Mesothelial cell of epicardium (in vitro differentiated cells): ENCODE results near the gene SDK1. TPM values are rescaled to one million over a fixed set of nuclear protein-coding genes. Genes with fewer than 3 reads are reported as not detected.

ENCODE experiments used
- DNase-seq, 2 experiments: peaks; one replicate each; pipeline ENCODE4 v3.0.0; 2021; ENCODE audit warnings: low spot score in 2 of 2; ENCODE audit not compliant: unreplicated experiment in 2 of 2
- H3K27ac Mint-ChIP-seq: 2 replicates; pipeline ENCODE4 v1.8.0; 2021; ENCODE audit warnings: mixed read lengths
- H3K27me3 Mint-ChIP-seq: 2 replicates; pipeline ENCODE4 v1.8.0; 2021; ENCODE audit warnings: low read depth, mixed read lengths
- H3K36me3 Mint-ChIP-seq: 2 replicates; pipeline ENCODE4 v1.8.0; 2021; ENCODE audit warnings: mixed read lengths
- H3K4me1 Mint-ChIP-seq: 2 replicates; pipeline ENCODE4 v1.8.0; 2021; ENCODE audit warnings: mixed read lengths
- H3K4me3 Mint-ChIP-seq: 2 replicates; pipeline ENCODE4 v1.8.0; 2021; ENCODE audit warnings: mild to moderate bottlenecking, moderate library complexity, mixed read lengths
- H3K9me3 Mint-ChIP-seq: 2 replicates; pipeline ENCODE4 v1.8.0; 2021; ENCODE audit warnings: mixed read lengths
- CTCF ChIP-seq: fragments of 200-600 bp; sonication (generic); IDR thresholded peaks from one replicate; pipeline ENCODE4 v1.5.0; 2021; ENCODE audit warnings: antibody characterized with exemption; ENCODE audit not compliant: unreplicated experiment
- total RNA-seq: library from RNA; stranded (reverse); gene quantifications from 3 replicates; pipeline ENCODE4 v1.2.1, GENCODE V29; 2021

SDK1 gene
- total RNA-seq, 1 donor from 2014 or later: 12.8 TPM

GRCh38 chr7:3992841-3993240 lies 691.8 kb downstream of the SDK1 start:
- no peak for DNase-seq
- Mint-ChIP-seq H3K9me3 (no peaks in the 10 kb centered on the region), H3K27ac (no peak overlapping the region), H3K4me3 (no peak overlapping the region), H3K36me3 (peaks cover 9% of the 10 kb centered on the region), H3K4me1 (no peaks in the 10 kb centered on the region), H3K27me3 (no peaks in the 10 kb centered on the region)
- no peak for TF ChIP-seq CTCF

- no peak for DNase-seq
- Mint-ChIP-seq H3K27me3 (no peaks in the 10 kb centered on the region), H3K36me3 (peaks cover under 1% of the 10 kb centered on the region), H3K27ac (no peak overlapping the region), H3K4me3 (no peak overlapping the region), H3K9me3 (no peaks in the 10 kb centered on the region), H3K4me1 (no peaks in the 10 kb centered on the region)
- no peak for TF ChIP-seq CTCF
These were observed 693.7 kb downstream of the SDK1 start for GRCh38 chr7:3994764-3995163.

GRCh38 chr7:3995187-3995586 lies 694.1 kb downstream of the SDK1 start:
- H3K27me3 Mint-ChIP-seq: no peaks in the 10 kb centered on the region
- no peaks in the 10 kb centered on the region for H3K4me1 Mint-ChIP-seq
- no peak for TF ChIP-seq CTCF
- H3K9me3 Mint-ChIP-seq: no peaks in the 10 kb centered on the region
- no peak overlapping the region for H3K4me3 Mint-ChIP-seq
- H3K36me3 Mint-ChIP-seq: no peaks in the 10 kb centered on the region
- H3K27ac Mint-ChIP-seq: no peak overlapping the region
- DNase-seq: no peak

GRCh38 chr7:3998060-3998459 lies 697.0 kb downstream of the SDK1 start:
- Mint-ChIP-seq H3K27me3 (no peaks in the 10 kb centered on the region), H3K27ac (no peak overlapping the region), H3K4me1 (peaks cover 6% of the 10 kb centered on the region), H3K9me3 (no peaks in the 10 kb centered on the region), H3K36me3 (no peaks in the 10 kb centered on the region), H3K4me3 (no peak overlapping the region)
- no peak for DNase-seq
- TF ChIP-seq CTCF: no peak

- Mint-ChIP-seq H3K4me3 (no peak overlapping the region), H3K4me1 (peaks cover 6% of the 10 kb centered on the region), H3K9me3 (no peaks in the 10 kb centered on the region), H3K27ac (no peak overlapping the region), H3K27me3 (no peaks in the 10 kb centered on the region), H3K36me3 (no peaks in the 10 kb centered on the region)
- TF ChIP-seq CTCF: no peak
- no peak for DNase-seq
These were observed 699.1 kb downstream of the SDK1 start for GRCh38 chr7:4000139-4000538.

DNA sequence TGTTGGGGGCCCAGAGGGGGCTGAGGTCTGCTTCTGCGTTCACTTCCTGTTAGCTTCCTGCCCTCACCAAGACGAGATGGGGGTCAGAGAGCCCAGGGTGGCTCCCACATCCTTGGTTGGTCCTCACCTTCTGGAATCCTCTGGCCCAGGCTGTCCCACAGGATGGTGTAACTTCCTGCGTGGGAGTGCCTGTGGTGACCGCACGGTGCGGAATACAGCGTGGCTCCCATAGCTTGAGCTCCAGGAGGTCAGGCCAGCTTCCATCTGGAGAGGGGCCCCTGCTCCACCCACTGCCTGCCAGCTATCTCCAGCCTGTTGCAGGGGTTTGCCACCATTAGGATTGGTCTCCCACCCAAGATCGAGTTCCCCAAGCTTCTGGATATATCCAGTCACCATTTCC lies 699.9 kb downstream of the SDK1 start:
- H3K9me3 Mint-ChIP-seq: no peaks in the 10 kb centered on the region
- no peak for TF ChIP-seq CTCF
- H3K4me3 Mint-ChIP-seq: no peak overlapping the region
- no peak for DNase-seq
- no peaks in the 10 kb centered on the region for H3K36me3 Mint-ChIP-seq
- H3K4me1 Mint-ChIP-seq: peaks cover 6% of the 10 kb centered on the region
- no peaks in the 10 kb centered on the region for H3K27me3 Mint-ChIP-seq
- H3K27ac Mint-ChIP-seq: no peak overlapping the region
